ENCODE measurements around the gene IRX4.

The IRX4 gene

DNA sequence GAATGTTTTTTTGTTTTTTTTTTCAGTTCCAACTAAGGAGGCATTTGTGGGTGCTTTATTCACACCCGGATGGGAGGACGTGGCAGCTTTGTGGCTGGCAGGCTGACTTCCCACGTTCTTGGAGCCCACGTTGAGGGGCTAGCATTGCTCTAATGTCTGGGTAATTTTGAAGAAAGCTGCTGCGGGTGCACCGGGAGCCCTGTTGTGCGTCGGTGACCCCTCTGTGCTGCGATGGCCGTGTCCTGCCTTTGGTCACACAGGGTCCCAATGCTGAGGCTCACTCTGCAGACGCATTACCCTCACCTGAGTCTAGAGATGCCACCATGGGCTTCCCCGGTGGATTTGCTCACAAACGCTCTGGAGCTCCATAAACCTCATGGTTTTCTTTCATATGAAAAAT lies 47.3 kb downstream of the IRX4 start:
- no peak for DNase-seq

DNA sequence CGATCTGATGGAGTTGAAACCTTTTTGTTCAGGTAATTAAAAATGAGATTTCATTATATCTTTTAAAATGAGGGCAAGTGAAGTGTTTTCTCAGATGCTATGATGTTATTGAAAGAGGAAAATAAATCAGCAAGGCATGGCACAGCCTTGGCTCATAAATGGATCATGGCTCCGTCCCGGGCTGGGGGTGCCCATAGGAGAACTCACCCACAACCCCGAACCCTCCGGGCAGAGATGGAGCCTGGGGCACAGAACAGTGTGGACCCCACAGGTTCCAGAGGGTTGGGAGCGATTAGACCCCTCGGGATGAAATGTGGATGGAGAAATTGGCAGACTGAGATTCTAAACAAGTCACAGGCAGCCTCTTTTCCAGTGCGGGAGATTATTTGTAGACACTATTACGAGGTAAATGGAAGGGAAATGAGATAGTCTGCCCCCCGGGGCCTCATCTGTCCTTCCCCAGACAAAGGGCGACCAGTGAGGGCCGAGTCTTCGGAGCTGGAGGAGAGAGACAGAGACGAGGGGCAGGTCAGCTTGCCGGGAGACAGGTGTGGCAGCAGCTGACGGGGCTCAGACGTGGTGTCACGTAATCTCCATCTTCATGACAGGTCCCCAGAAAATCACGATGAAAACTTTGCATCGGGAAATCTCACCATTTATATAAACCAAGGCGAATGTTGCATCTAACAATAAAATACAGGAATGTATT lies 47.9 kb downstream of the IRX4 start:
- no peak for DNase-seq

DNA sequence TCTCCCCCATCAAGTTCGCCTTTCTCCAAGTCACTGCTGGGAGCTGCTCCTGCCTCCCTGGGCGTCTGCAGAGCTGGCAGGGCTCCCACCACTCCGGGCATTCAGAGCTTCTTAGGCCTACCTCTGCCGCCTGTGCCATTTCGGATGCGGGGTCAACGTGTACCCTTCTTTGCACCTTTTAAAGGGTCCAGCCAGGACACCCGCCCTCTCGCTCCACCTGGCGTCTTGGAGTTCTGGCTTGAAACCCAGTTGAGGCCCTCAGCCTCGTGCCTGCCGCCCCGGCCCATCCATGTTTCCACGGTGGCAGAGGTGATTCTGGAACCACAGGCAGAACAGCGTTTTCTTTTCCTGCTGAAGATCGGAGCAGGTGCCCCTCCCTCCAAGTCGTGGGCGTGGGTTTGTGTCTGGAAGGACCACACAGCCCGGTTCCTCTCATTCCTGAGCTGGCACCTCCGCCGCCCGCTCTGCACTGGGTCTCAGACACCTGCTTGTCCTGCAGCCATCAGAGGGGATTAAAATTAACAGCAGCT lies 48.6 kb downstream of the IRX4 start:
- DNase-seq = no peak

DNA sequence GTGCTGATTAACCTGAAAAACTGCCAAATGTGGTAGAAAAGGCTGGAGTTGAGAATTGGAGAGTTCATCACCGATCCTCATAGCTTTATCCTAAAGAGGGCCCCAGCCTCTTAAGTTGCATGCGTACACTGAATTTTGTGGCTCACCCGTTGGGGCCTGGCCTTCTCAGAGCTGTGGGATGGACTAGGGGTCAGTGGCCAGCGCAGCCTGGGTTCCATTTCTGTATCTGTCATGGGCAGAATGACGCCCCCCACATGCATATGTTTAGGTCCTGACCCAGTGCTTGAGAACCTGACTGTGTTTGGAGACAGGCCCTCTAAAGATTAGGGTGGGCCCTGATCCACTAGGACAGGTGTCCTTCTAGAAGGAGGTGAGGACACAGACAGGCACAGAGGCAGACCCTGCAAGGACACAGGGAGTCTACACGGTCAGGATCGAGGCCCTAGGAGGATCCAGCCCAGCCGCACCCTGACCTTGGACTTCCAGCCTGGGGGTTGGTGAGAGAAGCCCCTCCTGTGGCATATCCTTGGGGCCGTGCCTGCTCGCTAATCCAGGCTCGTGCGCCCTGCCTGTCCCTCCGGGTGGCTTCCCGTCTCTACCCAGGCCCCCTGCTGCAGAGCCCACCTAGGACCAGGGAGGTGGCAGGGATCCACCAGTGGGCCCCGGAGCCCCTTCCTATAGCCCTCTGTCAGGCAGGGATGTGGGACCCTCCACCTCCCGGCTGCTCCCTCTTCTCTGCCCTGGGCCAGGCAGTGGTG lies 49.3 kb downstream of the IRX4 start:
- DNase-seq = no peak

DNA sequence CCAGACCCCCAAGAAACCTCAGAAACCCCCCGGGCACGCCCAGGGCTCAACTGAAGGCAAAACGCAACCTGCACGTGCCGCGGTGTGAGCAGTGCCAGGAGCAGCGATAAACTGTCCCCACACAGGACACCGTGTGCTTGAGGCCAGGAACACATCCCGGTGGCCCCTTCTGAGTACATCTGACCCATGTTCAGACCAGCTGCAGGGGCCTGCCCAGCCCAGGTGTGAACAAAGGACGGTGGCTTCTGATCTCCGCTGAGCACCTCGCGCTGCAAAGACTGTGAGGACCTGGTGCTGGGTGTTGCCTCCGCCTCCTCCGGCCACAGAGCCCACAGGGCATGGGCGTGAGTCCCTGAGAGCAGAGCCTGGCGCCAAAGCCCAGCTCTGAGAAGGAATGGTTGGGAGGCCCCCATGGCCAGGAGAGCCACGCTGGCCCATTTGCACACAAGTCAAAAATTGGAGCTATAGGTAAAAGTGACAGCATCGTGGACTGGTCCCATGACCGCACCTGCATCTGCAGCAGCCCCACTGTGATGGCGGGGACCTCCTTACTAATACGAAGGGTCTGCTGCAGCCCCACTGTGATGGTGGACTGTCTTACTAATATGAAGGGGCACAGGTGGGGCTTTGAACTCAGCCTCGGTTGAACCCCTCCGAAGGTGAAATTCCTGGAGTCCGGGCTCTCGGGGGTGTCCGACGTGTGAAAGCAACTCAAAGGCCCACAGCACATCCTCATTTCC lies 50.0 kb downstream of the IRX4 start:
- no peak for DNase-seq

DNA sequence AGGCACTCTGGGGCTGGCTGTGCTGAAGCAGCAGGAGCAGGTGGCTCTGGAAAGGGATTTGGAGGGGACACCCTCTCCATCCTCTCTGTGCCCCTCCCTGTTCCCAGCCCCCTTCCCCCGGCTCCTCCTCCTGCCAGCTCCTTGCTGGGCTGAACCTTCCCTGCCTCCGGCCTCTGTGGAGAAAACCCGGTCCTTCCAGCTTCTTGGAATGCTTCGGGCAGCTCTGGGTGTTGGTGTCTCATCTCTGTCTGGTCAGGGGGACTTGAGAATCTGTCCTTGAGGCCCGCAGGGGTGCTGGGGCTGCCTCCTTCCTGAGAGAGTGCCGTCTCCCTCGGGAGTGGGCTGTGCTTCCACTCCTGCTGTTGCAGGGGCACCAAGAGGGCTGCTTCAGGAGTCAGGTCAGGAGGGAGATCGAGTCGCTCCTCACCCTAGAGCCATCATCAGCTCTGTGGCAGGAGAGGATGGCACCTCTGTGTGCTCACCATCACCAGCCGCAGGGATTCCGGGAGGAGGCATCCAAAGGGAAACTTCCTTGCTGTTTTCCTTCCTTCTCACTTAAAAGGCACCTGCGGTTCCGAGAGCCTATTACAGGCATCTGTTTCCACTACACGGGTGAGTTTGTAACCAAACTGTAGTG lies 50.9 kb downstream of the IRX4 start:
- DNase-seq = no peak

DNA sequence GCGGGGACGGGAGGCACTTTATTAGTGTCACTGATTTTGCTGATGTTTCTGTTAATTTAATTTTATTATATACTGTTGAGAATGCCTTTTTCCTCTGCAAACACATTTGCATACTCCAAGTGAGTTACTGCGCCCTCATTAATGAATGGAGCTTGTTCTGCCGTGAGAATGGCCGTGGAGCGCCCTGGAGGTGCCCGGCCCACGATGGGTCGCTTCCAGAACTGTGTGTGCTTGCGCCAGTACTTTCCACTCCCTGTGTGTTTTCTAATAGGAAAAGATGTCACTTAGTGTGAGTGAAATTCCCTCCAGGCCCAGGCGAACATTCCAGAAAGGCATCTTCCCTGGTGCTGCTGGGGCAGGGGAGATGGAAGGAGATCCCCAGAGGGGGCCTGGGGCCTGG lies 51.5 kb downstream of the IRX4 start:
- DNase-seq = no peak

DNA sequence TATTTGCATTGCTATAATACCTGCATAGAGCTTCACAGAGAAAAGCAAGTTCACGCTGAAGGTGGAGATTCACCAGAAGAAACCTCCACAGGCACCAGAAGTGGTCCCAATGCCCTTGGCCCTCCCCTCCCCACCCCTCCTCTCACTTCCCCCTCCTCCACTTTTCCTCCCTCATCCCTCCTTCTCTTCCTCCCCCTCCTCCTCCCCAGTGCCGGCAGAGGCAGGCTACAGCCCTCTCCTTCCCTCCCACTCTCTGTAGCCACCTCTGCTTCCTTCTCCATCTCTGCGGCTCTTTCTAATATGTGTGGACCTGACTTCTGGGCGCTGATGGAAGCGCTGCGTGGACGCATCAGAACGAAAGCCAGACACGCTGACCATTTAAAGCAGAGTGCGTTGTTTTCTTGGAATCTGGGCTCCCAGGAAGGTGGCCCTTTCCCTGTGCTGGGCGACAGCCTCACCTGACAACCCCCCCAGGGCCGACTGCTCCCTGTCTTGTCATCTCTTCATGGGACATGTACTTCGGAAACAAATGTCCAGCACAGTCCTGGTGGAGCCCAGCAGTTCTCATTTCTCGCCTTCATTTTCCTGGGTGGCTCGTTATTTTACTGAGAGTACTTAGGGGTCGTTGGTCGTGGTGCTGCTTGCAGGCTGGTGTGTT lies 52.0 kb downstream of the IRX4 start:
- DNase-seq = no peak

DNA sequence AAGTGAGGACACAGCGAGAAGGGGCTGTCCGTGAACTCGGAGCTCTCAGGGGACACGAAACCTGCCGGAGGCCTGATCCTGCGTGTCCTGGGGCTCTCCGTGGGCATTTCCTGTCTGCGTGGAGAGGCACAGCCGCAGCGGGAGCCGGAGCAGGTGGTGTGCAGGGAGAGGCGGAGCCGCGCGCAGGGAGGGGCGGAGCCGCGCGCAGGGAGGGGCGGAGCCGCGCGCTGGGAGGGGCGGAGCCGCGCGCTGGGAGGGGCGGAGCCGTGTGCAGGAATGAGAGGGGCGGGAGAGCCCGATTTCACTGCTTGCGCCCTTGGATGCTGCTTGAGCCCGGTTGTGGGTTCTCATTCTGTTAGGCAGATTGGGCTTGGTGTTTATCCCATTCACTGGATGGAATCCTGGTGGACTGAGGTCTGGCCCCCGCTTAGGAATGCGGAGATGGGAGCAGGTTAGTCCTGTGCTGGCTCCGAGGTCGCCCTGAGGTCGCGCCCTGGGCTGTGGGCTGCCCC lies 54.8 kb downstream of the IRX4 start:
- DNase-seq = no peak
